ENCODE measurements around the gene ATG4C. TPM values are rescaled to one million over a fixed set of nuclear protein-coding genes. Genes with fewer than 3 reads are reported as not detected.

Gene ATG4C
- total and polyA plus RNA-seq, 2 donors from 2014 or later, result 8.7 to 9.5 TPM

DNA sequence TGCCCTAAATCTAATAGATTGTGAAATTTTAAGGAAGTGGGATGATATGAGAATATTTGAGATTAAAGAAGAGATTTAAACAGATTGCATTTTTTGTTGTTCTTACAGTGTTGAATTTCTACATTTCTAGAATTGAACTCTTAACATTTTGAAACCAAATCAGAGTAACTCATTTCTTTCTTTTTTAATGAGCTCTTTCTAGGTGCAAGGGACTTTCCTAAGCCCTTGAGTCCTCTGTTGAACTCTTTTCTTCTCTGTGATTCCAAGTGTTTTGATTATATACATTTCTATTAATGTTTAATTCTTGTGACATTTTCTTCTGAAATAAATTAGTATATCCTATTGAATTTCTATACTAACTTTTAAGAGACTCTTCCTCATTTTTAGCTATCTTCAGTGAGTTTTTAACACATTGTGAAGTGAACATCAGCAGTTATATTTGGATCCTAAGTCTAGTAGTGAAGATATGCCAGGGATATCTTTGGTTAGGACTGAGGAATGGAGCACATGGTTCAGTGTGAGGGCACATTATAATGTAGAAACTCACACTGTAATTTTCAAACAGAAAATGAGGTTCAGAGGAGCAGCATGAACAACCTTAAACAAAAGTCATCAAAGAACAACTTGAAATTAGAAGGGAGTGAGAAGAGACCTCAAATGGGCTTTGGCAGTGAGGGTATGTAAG, 53.1 kb downstream of the ATG4C start:
- no peak for DNase-seq
- Histone ChIP-seq H3K4me3 (ENCODE audit: low read length in 3 of 3) (no peak overlapping the region), H3K9me3 (ENCODE audit: control insufficient read depth in 2 of 3, insufficient read depth in 1 of 3, low read length in 3 of 3) (no peaks in the 10 kb centered on the region), H3K27me3 (ENCODE audit: control insufficient read depth, insufficient read depth, low read length) (no peaks in the 10 kb centered on the region), H3K27ac (ENCODE audit: low read depth in 2 of 2, low read length in 2 of 2) (no peak overlapping the region), H3K9ac (ENCODE audit: low read length in 3 of 3) (no peak overlapping the region), H3K36me3 (ENCODE audit: control insufficient read depth in 2 of 3, insufficient read depth in 3 of 3, low read length in 3 of 3) (no peaks in the 10 kb centered on the region), H3K4me1 (ENCODE audit: control insufficient read depth in 2 of 3, insufficient read depth in 2 of 3, low read depth in 1 of 3, low read length in 3 of 3) (no peaks in the 10 kb centered on the region)
- no peak for FAIRE-seq
- TF ChIP-seq CTCF (IDR thresholded peaks at IDR 0.05; ENCODE audit: borderline replicate concordance, extremely low read depth, insufficient read depth), result no peak
- intact Hi-C loops (cut with DNase I), result no loop called here

GRCh38 chr1:62840555-62840954, 56.6 kb downstream of the ATG4C start:
- intact Hi-C loops (cut with DNase I), result no loop called here
- Histone ChIP-seq H3K36me3 (ENCODE audit: control insufficient read depth in 2 of 3, insufficient read depth in 3 of 3, low read length in 3 of 3) (no peaks in the 10 kb centered on the region), H3K27ac (ENCODE audit: low read depth in 2 of 2, low read length in 2 of 2) (no peak overlapping the region), H3K4me3 (ENCODE audit: low read length in 3 of 3) (no peak overlapping the region), H3K9ac (ENCODE audit: low read length in 3 of 3) (no peak overlapping the region), H3K27me3 (ENCODE audit: control insufficient read depth, insufficient read depth, low read length) (no peaks in the 10 kb centered on the region), H3K4me1 (ENCODE audit: control insufficient read depth in 2 of 3, insufficient read depth in 2 of 3, low read depth in 1 of 3, low read length in 3 of 3) (no peaks in the 10 kb centered on the region), H3K9me3 (ENCODE audit: control insufficient read depth in 2 of 3, insufficient read depth in 1 of 3, low read length in 3 of 3) (no peaks in the 10 kb centered on the region)
- FAIRE-seq, result no peak
- DNase-seq, result no peak
- no peak for TF ChIP-seq CTCF (IDR thresholded peaks at IDR 0.05; ENCODE audit: borderline replicate concordance, extremely low read depth, insufficient read depth)

- intact Hi-C loops (cut with DNase I), result no loop called here
- no peaks in the 10 kb centered on the region for H3K27me3 ChIP-seq (ENCODE audit: control insufficient read depth, insufficient read depth, low read length)
- H3K9ac ChIP-seq (ENCODE audit: low read length in 3 of 3), result peak overlapping the region in 1 of 3 donors; percentile 26
- no peaks in the 10 kb centered on the region for H3K9me3 ChIP-seq (ENCODE audit: control insufficient read depth in 2 of 3, insufficient read depth in 1 of 3, low read length in 3 of 3)
- H3K27ac ChIP-seq (ENCODE audit: low read depth in 2 of 2, low read length in 2 of 2), result no peak overlapping the region
- no peaks in the 10 kb centered on the region for H3K4me1 ChIP-seq (ENCODE audit: control insufficient read depth in 2 of 3, insufficient read depth in 2 of 3, low read depth in 1 of 3, low read length in 3 of 3)
- H3K4me3 ChIP-seq (ENCODE audit: low read length in 3 of 3), result no peak overlapping the region
- DNase-seq (peak in 3 of 5 donors; percentile 24 to 82 (median 79)), FAIRE-seq (peak; percentile 98)
- no peaks in the 10 kb centered on the region for H3K36me3 ChIP-seq (ENCODE audit: control insufficient read depth in 2 of 3, insufficient read depth in 3 of 3, low read length in 3 of 3)
- peak; percentile 73 for TF ChIP-seq CTCF (IDR thresholded peaks at IDR 0.05; ENCODE audit: borderline replicate concordance, extremely low read depth, insufficient read depth)
These were observed 57.7 kb downstream of the ATG4C start for GRCh38 chr1:62841587-62842169.
